ENCODE data around the gene SUCNR1. TPM values are rescaled to one million over a fixed set of nuclear protein-coding genes. Genes with fewer than 3 reads are reported as not detected.
"Not testable (repeated sequence)": the region's sequence is repeated elsewhere in the genome, so short reads cannot be mapped to it uniquely, and the experiment has no call there.

Gene SUCNR1
- total RNA-seq, 4 donors from 2014 or later, result 0.60 to 0.87 (median 0.84) TPM; not detected in 1

DNA sequence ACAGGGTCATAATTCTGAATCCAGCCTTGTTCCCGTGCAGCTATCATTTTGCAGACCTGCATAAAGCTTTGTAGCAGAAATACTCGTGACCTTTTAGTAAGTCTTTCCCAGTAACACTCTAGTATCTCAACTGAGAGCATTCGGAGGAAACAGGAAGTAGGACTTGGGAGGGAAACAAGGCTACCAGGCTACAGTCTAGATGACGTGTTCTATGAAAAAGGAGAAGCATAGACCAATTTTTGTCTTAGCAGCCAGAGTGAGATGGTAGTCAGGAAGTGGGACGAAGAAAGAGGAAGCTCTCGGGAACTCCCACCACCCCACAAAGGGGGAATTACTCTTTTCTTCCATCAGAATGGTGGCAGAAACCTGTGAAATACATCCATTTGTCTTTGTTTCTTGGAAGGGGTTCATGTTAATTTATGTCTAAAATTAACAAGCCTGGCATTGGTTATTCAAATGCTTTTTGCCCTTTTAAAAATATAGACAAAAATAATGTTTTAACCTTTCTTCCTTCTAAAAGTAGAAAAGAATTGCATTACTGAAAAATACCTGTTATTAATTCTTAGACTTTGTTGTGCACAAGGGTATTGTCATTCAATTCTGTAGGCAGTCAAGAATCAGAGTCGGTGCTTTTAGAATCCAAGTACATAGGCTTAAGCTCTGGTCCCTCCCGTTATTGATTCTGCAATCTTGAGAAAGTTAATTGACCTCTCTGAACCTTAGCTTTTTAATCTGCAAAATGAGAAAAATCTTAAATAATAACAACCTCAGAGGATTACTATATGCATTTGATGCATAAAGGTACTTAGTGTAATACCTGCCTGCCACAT, 1.6 kb upstream of the SUCNR1 start:
- Histone ChIP-seq H3K27ac (peak overlapping the region in 2 of 4 donors; percentile 47 to 53), H3K4me3 (no peak overlapping the region), H3K9me3 (no peaks in the 10 kb centered on the region), H3K36me3 (no peaks in the 10 kb centered on the region), H3K4me1 (peaks cover 0 to 14% (median 0%) of the 10 kb centered on the region in 4 donors), H3K27me3 (no peaks in the 10 kb centered on the region)
- 38 to 41% methylated on average over 8 of the region's 8 CpGs for WGBS, 2 donors
- TF ChIP-seq EP300 (IDR thresholded peaks at IDR 0.05), result peak in 1 of 2 donors; percentile 74
- TF ChIP-seq, protein P1, sequence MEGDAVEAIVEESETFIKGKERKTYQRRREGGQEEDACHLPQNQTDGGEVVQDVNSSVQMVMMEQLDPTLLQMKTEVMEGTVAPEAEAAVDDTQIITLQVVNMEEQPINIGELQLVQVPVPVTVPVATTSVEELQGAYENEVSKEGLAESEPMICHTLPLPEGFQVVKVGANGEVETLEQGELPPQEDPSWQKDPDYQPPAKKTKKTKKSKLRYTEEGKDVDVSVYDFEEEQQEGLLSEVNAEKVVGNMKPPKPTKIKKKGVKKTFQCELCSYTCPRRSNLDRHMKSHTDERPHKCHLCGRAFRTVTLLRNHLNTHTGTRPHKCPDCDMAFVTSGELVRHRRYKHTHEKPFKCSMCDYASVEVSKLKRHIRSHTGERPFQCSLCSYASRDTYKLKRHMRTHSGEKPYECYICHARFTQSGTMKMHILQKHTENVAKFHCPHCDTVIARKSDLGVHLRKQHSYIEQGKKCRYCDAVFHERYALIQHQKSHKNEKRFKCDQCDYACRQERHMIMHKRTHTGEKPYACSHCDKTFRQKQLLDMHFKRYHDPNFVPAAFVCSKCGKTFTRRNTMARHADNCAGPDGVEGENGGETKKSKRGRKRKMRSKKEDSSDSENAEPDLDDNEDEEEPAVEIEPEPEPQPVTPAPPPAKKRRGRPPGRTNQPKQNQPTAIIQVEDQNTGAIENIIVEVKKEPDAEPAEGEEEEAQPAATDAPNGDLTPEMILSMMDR (IDR thresholded peaks at IDR 0.05), result no peak
- no peak for TF ChIP-seq POLR2A (IDR thresholded peaks at IDR 0.05)
- no peak for DNase-seq (ENCODE audit: low spot score in 2 of 2)

DNA sequence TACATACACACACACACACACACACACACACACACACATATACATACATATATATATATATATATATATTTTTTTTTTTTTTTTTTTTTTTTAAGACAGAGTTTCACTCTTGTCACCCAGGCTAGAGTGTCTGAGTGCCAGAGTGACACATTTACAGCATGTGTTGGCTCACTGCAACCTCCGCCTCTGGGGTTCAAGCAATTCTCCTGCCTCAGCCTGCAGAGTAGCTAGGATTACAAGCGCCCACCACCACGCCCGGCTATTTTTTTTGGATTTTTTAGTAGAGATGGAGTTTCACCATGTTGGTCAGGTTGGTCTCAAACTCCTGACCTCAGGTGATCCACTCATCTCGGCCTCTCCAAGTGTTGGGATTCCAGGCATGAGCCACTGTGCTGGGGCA, 636 bp downstream of the SUCNR1 start:
- 88 to 91% methylated on average over 5 of the region's 5 CpGs for WGBS, 2 donors
- not testable (repeated sequence) for H3K4me3 ChIP-seq; H3K36me3 ChIP-seq; H3K9me3 ChIP-seq; DNase-seq (ENCODE audit: low spot score in 2 of 2); H3K27ac ChIP-seq; H3K27me3 ChIP-seq
- peaks cover 0 to 15% (median 0%) of the 10 kb centered on the region in 4 donors for H3K4me1 ChIP-seq

DNA sequence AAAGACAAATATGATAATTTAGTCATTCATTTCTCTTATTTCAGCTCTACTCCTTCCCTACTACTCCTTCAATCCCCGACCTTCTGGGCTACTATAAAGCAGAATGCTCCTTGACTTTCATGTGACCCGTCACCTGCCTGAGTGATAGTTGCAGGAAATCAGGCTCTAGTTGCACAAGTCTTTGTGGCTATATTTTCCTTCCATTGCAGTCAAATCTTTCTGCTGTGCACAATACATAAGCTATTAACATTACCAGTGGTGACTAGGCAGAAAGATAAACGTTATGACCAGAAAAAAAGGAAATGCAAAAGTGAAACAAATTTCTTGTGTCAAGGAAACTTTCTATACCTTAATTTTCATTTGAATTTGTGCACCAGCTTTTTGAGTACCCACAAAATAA, 2.3 kb downstream of the SUCNR1 start:
- WGBS, 2 donors, result 68 to 72% methylated on average over 3 of the region's 3 CpGs
- no peaks in the 10 kb centered on the region for H3K9me3 ChIP-seq
- no peak overlapping the region for H3K27ac ChIP-seq
- no peak for DNase-seq (ENCODE audit: low spot score in 2 of 2)
- no peak overlapping the region for H3K4me3 ChIP-seq
- no peaks in the 10 kb centered on the region for H3K36me3 ChIP-seq
- H3K27me3 ChIP-seq, result no peaks in the 10 kb centered on the region
- H3K4me1 ChIP-seq, result peaks cover 0 to 16% (median 0%) of the 10 kb centered on the region in 4 donors
- TF ChIP-seq, protein P1 (IDR thresholded peaks at IDR 0.05), result no peak
- TF ChIP-seq EP300 (IDR thresholded peaks at IDR 0.05) (no peak), POLR2A (IDR thresholded peaks at IDR 0.05) (no peak)

DNA sequence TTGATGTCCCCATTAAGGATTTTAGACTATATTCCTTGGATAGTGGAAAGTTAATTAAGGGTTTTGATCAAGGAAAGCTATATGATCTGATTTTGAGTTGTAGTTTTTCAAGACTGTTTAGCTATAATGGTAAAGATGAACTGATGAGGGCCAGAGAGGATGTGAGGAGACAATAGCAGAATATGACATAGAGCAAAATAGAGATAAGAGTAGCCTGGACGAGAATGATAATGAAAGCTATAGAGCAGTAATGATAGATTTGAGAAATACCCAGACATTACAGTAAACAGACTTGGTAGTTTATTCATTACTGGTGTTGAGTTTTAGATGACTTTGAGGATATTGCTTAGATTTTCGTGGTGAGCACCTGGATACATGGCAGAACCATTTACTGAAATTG, 3.8 kb downstream of the SUCNR1 start:
- no peak for DNase-seq (ENCODE audit: low spot score in 2 of 2)
- Histone ChIP-seq H3K27me3 (no peaks in the 10 kb centered on the region), H3K36me3 (no peaks in the 10 kb centered on the region), H3K4me1 (peaks cover 0 to 6% (median 0%) of the 10 kb centered on the region in 4 donors), H3K4me3 (no peak overlapping the region), H3K9me3 (no peaks in the 10 kb centered on the region), H3K27ac (no peak overlapping the region)
- TF ChIP-seq, protein P1 (IDR thresholded peaks at IDR 0.05), result no peak
- TF ChIP-seq POLR2A (IDR thresholded peaks at IDR 0.05), result no peak
- no peak for TF ChIP-seq EP300 (IDR thresholded peaks at IDR 0.05)
- 88 to 99% methylated on average over 2 of the region's 2 CpGs for WGBS, 2 donors

DNA sequence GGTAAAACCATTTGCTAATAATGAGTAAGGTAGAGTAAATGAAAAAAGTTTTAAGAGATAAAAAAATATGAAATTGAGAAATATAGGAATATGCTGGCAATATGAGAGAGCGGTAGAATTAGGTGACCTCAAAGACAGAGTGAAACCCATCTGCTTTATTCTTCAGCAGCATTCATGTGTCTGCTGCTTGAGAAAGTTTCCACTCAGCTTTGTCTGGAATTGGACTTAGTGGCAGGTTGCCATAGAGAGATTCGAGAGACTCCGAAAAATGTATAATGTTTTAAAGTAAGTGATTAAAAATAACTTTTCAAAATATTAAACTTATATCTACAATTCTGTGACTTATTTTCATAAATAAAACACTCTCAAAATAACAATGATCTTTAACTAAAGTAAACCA, 5.0 kb downstream of the SUCNR1 start:
- no peaks in the 10 kb centered on the region for H3K36me3 ChIP-seq
- WGBS, 2 donors, result 49 to 61% methylated on average over 3 of the region's 3 CpGs
- TF ChIP-seq EP300 (IDR thresholded peaks at IDR 0.05) (no peak), POLR2A (IDR thresholded peaks at IDR 0.05) (no peak)
- TF ChIP-seq, protein P1 (IDR thresholded peaks at IDR 0.05), result no peak
- DNase-seq (ENCODE audit: low spot score in 2 of 2), result no peak
- H3K27me3 ChIP-seq, result no peaks in the 10 kb centered on the region
- no peak overlapping the region for H3K27ac ChIP-seq
- peaks cover 0 to 5% (median 0%) of the 10 kb centered on the region in 4 donors for H3K4me1 ChIP-seq
- H3K4me3 ChIP-seq, result no peak overlapping the region
- H3K9me3 ChIP-seq, result no peaks in the 10 kb centered on the region
